NCI-H774 (cell line): Measurements from ENCODE around the gene PDCD6IP.
"Not testable (repeated sequence)": the region's sequence is repeated elsewhere in the genome, so short reads cannot be mapped to it uniquely, and the experiment has no call there.

Experiments used
- DNase-seq: peaks from one replicate; lab custom pipeline; 2025; lab: John Stamatoyannopoulos, UW

PDCD6IP gene

GRCh38 chr3:33855884-33856546 lies 57.6 kb downstream of the PDCD6IP start:
- no peak for DNase-seq

GRCh38 chr3:33857701-33858100 lies 59.3 kb downstream of the PDCD6IP start:
- DNase-seq, result not testable (repeated sequence)

- DNase-seq, result no peak
These were observed 59.7 kb downstream of the PDCD6IP start for GRCh38 chr3:33858131-33858530.

GRCh38 chr3:33860373-33861050 lies 62.1 kb downstream of the PDCD6IP start:
- DNase-seq, result no peak

DNA sequence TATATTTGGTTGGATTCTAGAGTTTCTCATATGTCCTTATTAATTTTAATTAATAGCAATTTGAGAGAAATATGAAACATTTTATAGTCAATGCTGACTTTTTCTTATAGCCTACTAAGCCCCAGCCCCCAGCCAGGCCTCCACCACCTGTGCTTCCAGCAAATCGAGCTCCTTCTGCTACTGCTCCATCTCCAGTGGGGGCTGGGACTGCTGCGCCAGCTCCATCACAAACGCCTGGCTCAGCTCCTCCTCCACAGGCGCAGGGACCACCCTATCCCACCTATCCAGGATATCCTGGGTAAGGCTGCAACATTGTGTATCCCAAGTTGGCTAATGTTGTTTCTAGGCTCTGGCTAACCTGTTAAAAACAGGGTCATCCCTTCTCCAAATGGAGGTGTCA lies 66.7 kb downstream of the PDCD6IP start:
- DNase-seq, result no peak

DNA sequence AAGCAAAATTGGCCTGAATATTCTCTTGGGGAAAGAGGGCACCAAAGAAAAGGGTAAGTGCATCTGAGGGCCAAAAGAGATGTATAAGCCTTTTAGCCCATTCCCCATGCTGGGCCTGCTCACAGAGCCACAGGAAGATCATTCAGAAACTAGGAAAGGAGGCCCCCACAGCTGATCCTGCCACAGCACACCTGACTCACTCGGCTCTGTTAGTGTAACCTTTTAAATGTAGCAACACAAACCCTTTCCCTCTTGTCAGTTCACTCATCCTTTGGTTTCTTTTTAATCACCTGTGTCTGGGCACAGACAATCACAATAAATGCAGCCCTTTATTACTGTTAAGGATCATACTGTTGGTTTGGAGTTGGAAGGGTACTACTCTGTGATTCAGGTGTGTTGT lies 69.9 kb downstream of the PDCD6IP start:
- DNase-seq, result no peak

DNA sequence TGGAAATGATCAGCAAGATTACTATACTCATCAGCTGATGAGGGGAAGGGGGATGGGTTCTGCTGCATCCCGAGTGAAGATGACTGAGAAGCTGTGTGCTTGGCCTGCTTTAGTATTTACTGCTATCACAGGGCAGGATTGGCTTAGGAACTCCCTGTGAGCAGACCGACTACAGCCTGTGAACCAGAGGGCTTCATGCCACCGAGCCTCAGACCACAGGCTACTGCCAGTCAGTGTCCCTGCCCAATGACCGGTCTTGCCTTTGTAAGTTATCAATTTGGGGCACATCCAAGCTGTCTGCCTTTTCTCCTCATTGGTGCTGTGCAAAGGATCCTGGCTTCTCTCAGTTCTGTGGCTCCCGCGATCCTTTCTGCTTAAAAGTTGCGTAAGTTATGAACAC lies 71.5 kb downstream of the PDCD6IP start:
- no peak for DNase-seq

DNA sequence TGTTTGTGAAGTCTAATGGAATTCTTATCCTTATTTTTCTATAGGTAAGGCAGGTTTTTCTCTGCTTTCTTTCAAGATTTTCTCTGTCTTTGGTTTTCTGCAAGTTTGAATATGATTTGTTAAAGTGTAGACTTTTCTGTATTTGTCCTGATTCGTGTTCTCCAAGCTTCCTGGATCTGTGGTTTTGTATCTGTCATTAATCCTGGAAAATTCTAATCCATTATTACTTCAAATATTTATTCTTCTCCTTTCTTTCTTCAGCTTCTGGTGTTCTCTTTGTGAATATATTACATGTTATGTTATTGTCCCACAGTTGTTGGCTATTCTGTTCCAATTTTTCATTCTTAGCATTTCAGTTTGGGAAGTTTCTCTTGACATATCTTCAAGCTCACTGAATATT lies 76.4 kb downstream of the PDCD6IP start:
- DNase-seq, result no peak

GRCh38 chr3:33875680-33876079 lies 77.2 kb downstream of the PDCD6IP start:
- DNase-seq, result no peak

DNA sequence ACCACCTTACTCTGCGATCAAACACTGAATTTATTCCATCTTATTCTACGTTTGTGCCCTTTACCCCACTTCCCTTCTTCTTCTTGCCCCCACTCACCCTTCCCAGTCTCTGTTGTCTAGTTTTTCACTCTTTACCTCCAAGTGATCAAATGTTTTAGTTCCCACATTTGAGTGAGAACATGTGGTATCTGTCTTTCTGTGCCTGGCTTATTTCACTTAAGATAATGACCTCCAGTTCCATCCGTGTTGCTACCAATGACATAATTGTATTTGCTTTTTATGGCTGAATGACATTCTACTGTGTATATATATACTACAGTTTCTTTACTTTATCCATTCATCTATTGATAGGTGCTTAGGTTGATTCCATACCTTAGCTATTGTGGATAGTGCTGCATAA lies 78.8 kb downstream of the PDCD6IP start:
- DNase-seq, result no peak

DNA sequence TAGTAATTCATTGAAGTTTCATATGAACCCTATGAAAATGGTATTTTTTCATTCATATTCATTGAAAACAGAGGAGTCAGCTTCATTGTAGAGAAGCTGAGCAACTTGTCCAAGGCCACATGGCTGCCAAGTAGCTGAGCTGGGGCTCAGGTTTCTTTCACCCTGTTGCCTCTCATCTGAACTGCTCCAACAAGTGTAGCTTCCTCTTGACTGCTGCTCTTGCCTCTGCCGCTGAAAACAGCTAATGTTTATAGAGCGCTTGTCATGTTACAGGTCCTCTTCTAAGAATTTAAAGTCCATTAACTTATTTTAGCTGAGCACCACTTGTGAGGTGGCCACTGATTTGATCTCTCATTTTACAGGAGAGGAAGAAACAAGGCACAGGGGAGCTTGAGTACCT lies 81.1 kb downstream of the PDCD6IP start:
- DNase-seq, result no peak

DNA sequence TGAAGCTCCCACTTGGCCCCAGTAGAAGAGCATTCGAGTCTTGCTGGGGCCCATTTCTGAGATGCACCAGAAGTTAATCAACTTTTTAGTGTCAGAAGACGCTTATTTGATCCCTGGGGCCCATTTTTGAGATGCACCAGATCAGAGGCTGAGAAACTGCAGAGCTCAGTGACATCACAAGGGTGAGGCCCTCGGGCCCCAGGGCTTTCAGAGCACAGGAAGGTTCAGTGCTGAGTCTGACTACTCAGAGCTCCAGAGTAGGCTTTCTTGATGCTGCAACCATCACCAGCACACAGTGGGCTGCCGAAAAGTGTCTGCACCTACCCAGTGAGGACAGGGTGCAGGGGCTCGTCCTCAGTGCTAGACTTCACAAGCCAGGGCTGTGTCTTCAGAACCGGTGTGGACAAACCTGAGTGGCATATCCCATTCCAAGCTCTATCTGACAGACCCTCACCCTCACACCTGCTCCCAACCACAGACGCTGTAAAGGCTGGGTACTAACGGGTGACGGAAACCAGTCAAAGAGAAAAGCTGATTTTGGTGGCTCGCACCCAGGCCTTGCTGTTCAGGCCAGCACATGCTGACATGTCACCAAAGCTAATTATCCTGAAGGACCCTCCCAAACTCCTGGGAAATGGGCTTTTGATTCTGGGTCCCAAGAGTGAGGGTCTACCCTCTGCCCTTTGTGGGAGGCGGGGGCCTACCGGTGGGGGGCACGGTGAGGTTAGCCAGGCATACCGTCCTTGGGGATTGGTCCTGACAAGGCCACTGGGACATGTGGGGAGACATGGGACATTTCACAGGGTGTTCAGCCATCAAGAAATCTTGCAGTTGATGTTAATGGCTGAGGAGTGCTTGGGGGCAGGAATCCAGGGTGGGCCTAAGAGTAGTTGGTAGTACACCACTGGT lies 83.0 kb downstream of the PDCD6IP start:
- DNase-seq, result no peak

DNA sequence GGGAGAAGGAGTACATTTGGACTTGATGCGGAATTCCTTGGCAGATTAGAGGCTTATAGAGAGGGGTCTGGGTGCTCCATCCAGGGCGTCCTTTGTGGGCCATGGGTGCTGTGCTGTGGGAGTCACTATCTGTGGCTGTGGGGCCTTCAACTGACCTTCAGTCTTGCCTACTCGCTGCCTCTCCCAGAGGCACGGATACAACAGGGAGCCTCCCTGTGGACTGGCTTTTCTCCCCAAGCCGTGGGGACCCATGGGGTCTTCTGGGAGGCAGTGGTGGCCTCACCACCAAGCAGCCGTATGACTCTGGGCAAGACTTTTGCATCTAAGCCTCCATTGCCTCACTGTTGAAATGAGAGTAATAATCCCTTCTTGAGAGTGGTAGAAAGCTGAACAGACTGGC lies 83.9 kb downstream of the PDCD6IP start:
- DNase-seq, result no peak

GRCh38 chr3:33883538-33883950 lies 85.1 kb downstream of the PDCD6IP start:
- DNase-seq, result no peak

DNA sequence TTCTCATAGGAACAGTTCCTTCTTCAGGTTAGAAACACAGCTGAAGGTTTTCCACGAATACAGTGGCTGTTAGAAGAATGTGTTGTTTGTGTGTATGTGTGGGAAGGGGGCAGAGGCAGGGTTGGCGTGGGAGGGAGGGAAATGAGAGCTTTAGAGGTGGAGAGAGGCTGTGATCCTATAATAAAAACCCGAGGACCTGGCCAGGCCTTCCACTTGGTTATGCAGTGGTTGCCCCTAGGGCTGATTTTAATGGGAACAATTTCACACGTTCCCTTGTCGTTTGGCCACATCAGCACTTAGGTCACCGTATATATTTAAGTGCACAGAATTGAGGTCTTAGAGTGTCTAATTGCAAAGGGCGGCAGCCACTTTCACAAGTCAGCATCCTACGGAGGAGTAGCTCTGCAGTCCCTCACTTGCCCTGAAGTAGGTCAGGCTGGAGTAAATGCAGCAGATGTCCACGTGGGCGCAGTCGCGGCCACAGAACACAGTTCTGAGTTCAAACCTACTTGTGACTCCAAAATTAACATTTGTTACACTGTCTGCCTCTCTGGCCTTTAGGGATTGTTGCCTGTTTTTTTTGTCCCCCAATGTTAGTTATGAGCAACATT lies 85.6 kb downstream of the PDCD6IP start:
- no peak for DNase-seq

- DNase-seq, result no peak
These were observed 86.3 kb downstream of the PDCD6IP start for GRCh38 chr3:33884701-33885100.

GRCh38 chr3:33885496-33885895 lies 87.1 kb downstream of the PDCD6IP start:
- no peak for DNase-seq

DNA sequence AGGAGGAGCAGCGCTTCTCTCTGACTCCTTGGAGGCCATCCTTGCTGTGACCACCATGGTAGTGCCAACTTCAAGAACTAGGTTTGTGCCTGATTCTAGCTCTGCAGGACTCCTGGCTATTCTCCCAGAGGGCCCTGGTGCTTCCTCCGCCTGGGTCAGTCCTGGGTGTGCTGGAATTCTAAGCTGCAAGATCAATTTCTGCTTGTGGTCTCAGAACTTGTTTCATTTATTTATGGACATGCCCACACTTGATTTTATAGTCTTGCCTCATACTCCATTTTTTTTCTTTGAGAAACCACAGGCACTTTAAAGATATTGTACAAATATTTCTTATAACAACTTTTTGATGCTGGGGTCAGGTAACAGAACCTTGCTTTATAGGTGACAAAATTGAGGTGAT lies 87.6 kb downstream of the PDCD6IP start:
- DNase-seq, result no peak

- DNase-seq, result no peak
These were observed 89.0 kb downstream of the PDCD6IP start for GRCh38 chr3:33887478-33887877.

- DNase-seq, result no peak
These were observed 91.1 kb downstream of the PDCD6IP start for GRCh38 chr3:33889394-33890039.

GRCh38 chr3:33892655-33893054 lies 94.2 kb downstream of the PDCD6IP start:
- no peak for DNase-seq

DNA sequence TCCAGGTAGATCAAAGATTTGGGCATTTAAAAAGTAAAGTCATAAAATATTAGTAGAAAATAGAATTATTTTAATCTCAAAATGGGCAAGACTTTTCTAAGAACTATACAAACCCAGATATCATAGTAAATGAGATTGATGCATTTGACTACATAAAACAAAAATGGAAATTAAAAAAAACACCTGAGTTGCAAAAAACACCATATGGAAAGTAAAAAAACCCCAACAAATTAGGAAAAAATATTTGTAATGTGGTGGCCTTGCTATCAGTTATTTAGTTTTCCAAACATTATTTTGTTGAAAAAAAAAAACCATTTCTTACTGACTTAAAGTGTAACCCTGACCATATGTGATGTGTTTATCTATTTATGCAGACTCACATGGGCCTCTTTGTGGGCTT lies 97.2 kb downstream of the PDCD6IP start:
- DNase-seq, result no peak
